ENCODE data around the gene VAV3. TPM values are rescaled to one million over a fixed set of nuclear protein-coding genes. Genes with fewer than 3 reads are reported as not detected.
A peak's percentile ranks its signal among the peaks of the same experiment; 100 is the strongest.
"Not testable (repeated sequence)": the region's sequence is repeated elsewhere in the genome, so short reads cannot be mapped to it uniquely, and the experiment has no call there.

The VAV3 gene
- total and polyA plus RNA-seq, 2 donors (not counting 1 experiment from before 2014, with no cell fraction given): not detected

GRCh38 chr1:107739651-107740050 is 225.3 kb downstream of the VAV3 start:
- Histone ChIP-seq H3K79me2 (ENCODE audit: control insufficient read depth, insufficient read depth, low read length) (no peaks in the 10 kb centered on the region), H3K4me1 (ENCODE audit: control insufficient read depth, extremely low read depth, insufficient read depth, low read length) (no peaks in the 10 kb centered on the region), H3K27ac (ENCODE audit: insufficient read depth, low read length) (no peak overlapping the region), H3K4me3 (replicated peaks in 1 of 4; ENCODE audit: control extremely low read depth in 1 of 4, insufficient read depth in 1 of 4, low read depth in 3 of 4, low read length in 4 of 4) (no peak overlapping the region), H3K9ac (ENCODE audit: insufficient read depth, low read length) (no peak overlapping the region), H2AFZ (ENCODE audit: low read length) (no peak overlapping the region), H3K27me3 (ENCODE audit: control insufficient read depth, insufficient read depth, low read length) (no peaks in the 10 kb centered on the region), H3K36me3 (ENCODE audit: control insufficient read depth, insufficient read depth, low read length) (no peaks in the 10 kb centered on the region), H4K20me1 (ENCODE audit: control insufficient read depth, extremely low read depth, insufficient read depth, low read length) (no peaks in the 10 kb centered on the region), H3K4me2 (ENCODE audit: extremely low read depth, insufficient read depth, low read length) (no peak overlapping the region), H3K9me3 (ENCODE audit: control insufficient read depth, insufficient read depth, low read depth, low read length) (no peaks in the 10 kb centered on the region)
- no peak for DNase-seq (ENCODE audit: low read depth in 2 of 2)
- no peak for TF ChIP-seq EZH2 (IDR thresholded peaks at IDR 0.05; ENCODE audit: low read length, missing control alignments)
- TF ChIP-seq, protein P1, sequence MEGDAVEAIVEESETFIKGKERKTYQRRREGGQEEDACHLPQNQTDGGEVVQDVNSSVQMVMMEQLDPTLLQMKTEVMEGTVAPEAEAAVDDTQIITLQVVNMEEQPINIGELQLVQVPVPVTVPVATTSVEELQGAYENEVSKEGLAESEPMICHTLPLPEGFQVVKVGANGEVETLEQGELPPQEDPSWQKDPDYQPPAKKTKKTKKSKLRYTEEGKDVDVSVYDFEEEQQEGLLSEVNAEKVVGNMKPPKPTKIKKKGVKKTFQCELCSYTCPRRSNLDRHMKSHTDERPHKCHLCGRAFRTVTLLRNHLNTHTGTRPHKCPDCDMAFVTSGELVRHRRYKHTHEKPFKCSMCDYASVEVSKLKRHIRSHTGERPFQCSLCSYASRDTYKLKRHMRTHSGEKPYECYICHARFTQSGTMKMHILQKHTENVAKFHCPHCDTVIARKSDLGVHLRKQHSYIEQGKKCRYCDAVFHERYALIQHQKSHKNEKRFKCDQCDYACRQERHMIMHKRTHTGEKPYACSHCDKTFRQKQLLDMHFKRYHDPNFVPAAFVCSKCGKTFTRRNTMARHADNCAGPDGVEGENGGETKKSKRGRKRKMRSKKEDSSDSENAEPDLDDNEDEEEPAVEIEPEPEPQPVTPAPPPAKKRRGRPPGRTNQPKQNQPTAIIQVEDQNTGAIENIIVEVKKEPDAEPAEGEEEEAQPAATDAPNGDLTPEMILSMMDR (conservative IDR thresholded peaks at IDR 0.05 in 1 of 2, IDR thresholded peaks at IDR 0.05 in 1 of 2; ENCODE audit: low read depth in 1 of 2, low read length in 2 of 2): no peak

GRCh38 chr1:107739201-107739600 is 225.8 kb downstream of the VAV3 start:
- Histone ChIP-seq H3K4me1 (ENCODE audit: control insufficient read depth, extremely low read depth, insufficient read depth, low read length) (no peaks in the 10 kb centered on the region), H4K20me1 (ENCODE audit: control insufficient read depth, extremely low read depth, insufficient read depth, low read length) (no peaks in the 10 kb centered on the region), H3K4me2 (ENCODE audit: extremely low read depth, insufficient read depth, low read length) (no peak overlapping the region), H3K9ac (ENCODE audit: insufficient read depth, low read length) (no peak overlapping the region), H3K27ac (ENCODE audit: insufficient read depth, low read length) (no peak overlapping the region), H3K9me3 (ENCODE audit: control insufficient read depth, insufficient read depth, low read depth, low read length) (no peaks in the 10 kb centered on the region), H3K27me3 (ENCODE audit: control insufficient read depth, insufficient read depth, low read length) (no peaks in the 10 kb centered on the region), H3K36me3 (ENCODE audit: control insufficient read depth, insufficient read depth, low read length) (no peaks in the 10 kb centered on the region), H2AFZ (ENCODE audit: low read length) (no peak overlapping the region), H3K4me3 (replicated peaks in 1 of 4; ENCODE audit: control extremely low read depth in 1 of 4, insufficient read depth in 1 of 4, low read depth in 3 of 4, low read length in 4 of 4) (no peak overlapping the region), H3K79me2 (ENCODE audit: control insufficient read depth, insufficient read depth, low read length) (no peaks in the 10 kb centered on the region)
- no peak for DNase-seq (ENCODE audit: low read depth in 2 of 2)
- TF ChIP-seq EZH2 (IDR thresholded peaks at IDR 0.05; ENCODE audit: low read length, missing control alignments): no peak
- TF ChIP-seq, protein P1 (conservative IDR thresholded peaks at IDR 0.05 in 1 of 2, IDR thresholded peaks at IDR 0.05 in 1 of 2; ENCODE audit: low read depth in 1 of 2, low read length in 2 of 2): no peak

DNA sequence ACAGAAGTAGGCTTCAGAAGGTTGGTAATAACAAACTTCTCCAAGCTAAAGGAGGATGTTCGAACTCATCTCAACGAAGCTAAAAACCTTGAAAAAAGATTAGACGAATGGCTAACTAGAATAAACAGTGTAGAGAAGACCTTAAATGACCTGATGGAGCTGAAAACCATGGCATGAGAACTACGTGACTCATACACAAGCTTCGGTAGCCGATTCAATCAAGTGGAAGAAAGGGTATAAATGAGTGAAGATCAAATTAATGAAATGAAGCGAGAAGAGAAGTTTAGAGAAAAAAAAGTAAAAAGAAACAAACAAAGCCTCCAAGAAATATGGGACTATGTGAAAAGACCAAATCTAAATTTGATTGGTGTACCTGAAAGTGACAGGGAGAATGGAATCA is 231.6 kb downstream of the VAV3 start:
- not testable (repeated sequence) for H3K9ac ChIP-seq (ENCODE audit: insufficient read depth, low read length); H3K4me3 ChIP-seq (replicated peaks in 1 of 4; ENCODE audit: control extremely low read depth in 1 of 4, insufficient read depth in 1 of 4, low read depth in 3 of 4, low read length in 4 of 4); H3K4me2 ChIP-seq (ENCODE audit: extremely low read depth, insufficient read depth, low read length); H3K9me3 ChIP-seq (ENCODE audit: control insufficient read depth, insufficient read depth, low read depth, low read length); H2AFZ ChIP-seq (ENCODE audit: low read length); H3K27me3 ChIP-seq (ENCODE audit: control insufficient read depth, insufficient read depth, low read length); H4K20me1 ChIP-seq (ENCODE audit: control insufficient read depth, extremely low read depth, insufficient read depth, low read length); H3K79me2 ChIP-seq (ENCODE audit: control insufficient read depth, insufficient read depth, low read length); H3K36me3 ChIP-seq (ENCODE audit: control insufficient read depth, insufficient read depth, low read length); H3K27ac ChIP-seq (ENCODE audit: insufficient read depth, low read length); H3K4me1 ChIP-seq (ENCODE audit: control insufficient read depth, extremely low read depth, insufficient read depth, low read length)
- DNase-seq (ENCODE audit: low read depth in 2 of 2): peak in 1 of 2 donors; percentile 61

Data from fibroblast of lung (primary cell).